CD4-positive, alpha-beta T cell treated with Interleukin-21 for 1 hour (primary cell): Measurements from ENCODE around the gene AFAP1.

Experiments used
- DNase-seq: peaks from one replicate; pipeline ENCODE4 v3.0.0-alpha.2; 2020

Gene AFAP1

GRCh38 chr4:7967501-7968261, 28.0 kb upstream of the AFAP1 start:
- DNase-seq = no peak

- no peak for DNase-seq
These were observed 27.4 kb upstream of the AFAP1 start for GRCh38 chr4:7967063-7967440.

GRCh38 chr4:7966281-7967062, 26.8 kb upstream of the AFAP1 start:
- DNase-seq = no peak

- peak; percentile 80 for DNase-seq
These were observed 25.4 kb upstream of the AFAP1 start for GRCh38 chr4:7964890-7965662.

GRCh38 chr4:7964459-7964858, 24.8 kb upstream of the AFAP1 start:
- DNase-seq = peak; percentile 69

- DNase-seq = no peak
These were observed 24.0 kb upstream of the AFAP1 start for GRCh38 chr4:7963691-7964090.

GRCh38 chr4:7962609-7963508, 23.2 kb upstream of the AFAP1 start:
- no peak for DNase-seq

GRCh38 chr4:7960790-7961655, 21.4 kb upstream of the AFAP1 start:
- peak; percentile 31 for DNase-seq

- no peak for DNase-seq
These were observed 20.5 kb upstream of the AFAP1 start for GRCh38 chr4:7960017-7960789.

GRCh38 chr4:7959078-7959477, 19.4 kb upstream of the AFAP1 start:
- no peak for DNase-seq

GRCh38 chr4:7956934-7957656, 17.4 kb upstream of the AFAP1 start:
- no peak for DNase-seq

GRCh38 chr4:7956270-7956808, 16.7 kb upstream of the AFAP1 start:
- no peak for DNase-seq

- no peak for DNase-seq
These were observed 15.7 kb upstream of the AFAP1 start for GRCh38 chr4:7955393-7955792.

GRCh38 chr4:7952615-7953014, 13.0 kb upstream of the AFAP1 start:
- no peak for DNase-seq

GRCh38 chr4:7950301-7951092, 10.8 kb upstream of the AFAP1 start:
- no peak for DNase-seq

- DNase-seq = no peak
These were observed 10.1 kb upstream of the AFAP1 start for GRCh38 chr4:7949759-7950158.

GRCh38 chr4:7947927-7948326, 8.3 kb upstream of the AFAP1 start:
- DNase-seq = peak; percentile 30

GRCh38 chr4:7945709-7946380, 6.2 kb upstream of the AFAP1 start:
- no peak for DNase-seq
